MM.1S (cell line): Measurements from ENCODE around the gene ARHGEF19.

Experiments
- DNase-seq: peaks from one replicate; pipeline ENCODE4 v3.0.0-alpha.2; 2015
- H2AFZ ChIP-seq: fragments of 300-600 bp; sonication (generic); 2 replicates; pipeline ENCODE4 v1.6.0; 2016; ENCODE audit warnings: antibody characterized with exemption, low read length
- H3F3A ChIP-seq: fragments of 300-600 bp; sonication (generic); 2 replicates; pipeline ENCODE4 v1.6.1; 2016; ENCODE audit warnings: mild to moderate bottlenecking, antibody characterized with exemption, low read length, moderate library complexity, mixed read lengths; ENCODE audit not compliant: insufficient read depth
- H3K27ac ChIP-seq: fragments of 300-600 bp; sonication (generic); 2 replicates; pipeline ENCODE4 v1.5.1; 2016; ENCODE audit warnings: mild to moderate bottlenecking, low read length
- H3K27me3 ChIP-seq: fragments of 300-600 bp; sonication (generic); replicated peaks from 2 replicates; pipeline ENCODE4 v1.6.0; 2016; ENCODE audit warnings: low read length; ENCODE audit not compliant: insufficient read depth
- H3K36me3 ChIP-seq: fragments of 300-600 bp; sonication (generic); replicated peaks from 2 replicates; pipeline ENCODE4 v1.6.1; 2016; ENCODE audit warnings: mild to moderate bottlenecking, low read length, mixed read lengths; ENCODE audit not compliant: insufficient read depth
- H3K4me1 ChIP-seq: fragments of 300-600 bp; sonication (generic); 2 replicates; pipeline ENCODE4 v1.6.1; 2016; ENCODE audit warnings: low read length, mixed read lengths
- H3K4me2 ChIP-seq: fragments of 300-600 bp; sonication (generic); 2 replicates; pipeline ENCODE4 v1.6.0; 2016; ENCODE audit warnings: low read depth, low read length
- H3K4me3 ChIP-seq: fragments of 300-600 bp; sonication (generic); 2 replicates; pipeline ENCODE4 v1.5.1; 2016; ENCODE audit warnings: low read length, mixed read lengths
- H3K79me2 ChIP-seq: fragments of 300-600 bp; sonication (generic); 2 replicates; pipeline ENCODE4 v1.6.1; 2016; ENCODE audit warnings: mixed run types, low read length, mixed read lengths
- H3K9ac ChIP-seq: fragments of 300-600 bp; sonication (generic); 2 replicates; pipeline ENCODE4 v1.6.1; 2016; ENCODE audit warnings: low read length, mixed read lengths
- H3K9me2 ChIP-seq: fragments of 300-600 bp; sonication (generic); replicated peaks from 2 replicates; pipeline ENCODE4 v1.6.1; 2016; ENCODE audit warnings: mild to moderate bottlenecking, low read length, mixed read lengths; ENCODE audit not compliant: insufficient read depth
- H3K9me3 ChIP-seq: fragments of 300-600 bp; sonication (generic); replicated peaks from 2 replicates; pipeline ENCODE4 v1.6.1; 2016; ENCODE audit warnings: mild to moderate bottlenecking, low read length, mixed read lengths; ENCODE audit not compliant: insufficient read depth
- H4K20me1 ChIP-seq: fragments of 300-600 bp; sonication (generic); 2 replicates; pipeline ENCODE4 v1.6.1; 2016; ENCODE audit warnings: mild to moderate bottlenecking, low read length, moderate library complexity, mixed read lengths; ENCODE audit not compliant: insufficient read depth
- EZH2 ChIP-seq: fragments of 300-600 bp; sonication (generic); optimal IDR thresholded peaks from 2 replicates; pipeline ENCODE3; 2017; ENCODE audit warnings: low read depth, mild to moderate bottlenecking, antibody characterized with exemption, low read length, mixed read lengths
- EZH2phosphoT487 ChIP-seq: fragments of 300-600 bp; sonication (generic); IDR thresholded peaks from 2 replicates; pipeline ENCODE4 v1.6.1; 2018; ENCODE audit warnings: antibody characterized with exemption, low read length
- TF ChIP-seq, protein P1 (sequence below): fragments of 300-600 bp; sonication (generic); IDR thresholded peaks from 2 replicates; pipeline ENCODE4 v1.5.1; 2016; ENCODE audit warnings: antibody characterized with exemption, low read length, mixed read lengths

The ARHGEF19 gene

DNA sequence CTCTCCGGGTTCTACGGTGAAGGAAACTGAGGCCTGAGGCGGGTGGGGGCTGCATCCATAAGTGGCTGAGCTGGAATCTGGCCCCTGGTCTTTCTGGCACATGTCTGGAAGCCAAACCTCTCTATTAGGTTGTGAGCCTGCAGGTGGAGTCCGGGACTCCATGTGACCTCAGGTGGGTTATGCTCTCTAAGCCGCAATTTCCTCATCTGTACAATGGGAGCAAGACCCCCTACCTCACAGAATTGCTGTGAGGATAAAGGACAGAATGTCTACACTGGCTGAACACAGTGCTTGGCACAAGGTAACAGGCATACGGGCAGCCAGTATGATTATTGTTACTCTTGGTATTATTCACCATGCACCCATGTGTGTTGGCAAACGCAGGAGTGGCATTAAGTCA lies 63.3 kb downstream of the ARHGEF19 start:
- Histone ChIP-seq H2AFZ (no peak overlapping the region), H3K4me1 (no peaks in the 10 kb centered on the region), H3K27ac (no peak overlapping the region), H3K9ac (no peak overlapping the region), H3K9me3 (no peaks in the 10 kb centered on the region), H4K20me1 (no peaks in the 10 kb centered on the region), H3F3A (no peaks in the 10 kb centered on the region), H3K4me2 (no peak overlapping the region), H3K4me3 (no peak overlapping the region), H3K36me3 (no peaks in the 10 kb centered on the region), H3K9me2 (no peaks in the 10 kb centered on the region), H3K79me2 (no peaks in the 10 kb centered on the region), H3K27me3 (peaks cover 87% of the 10 kb centered on the region)
- TF ChIP-seq, protein P1, sequence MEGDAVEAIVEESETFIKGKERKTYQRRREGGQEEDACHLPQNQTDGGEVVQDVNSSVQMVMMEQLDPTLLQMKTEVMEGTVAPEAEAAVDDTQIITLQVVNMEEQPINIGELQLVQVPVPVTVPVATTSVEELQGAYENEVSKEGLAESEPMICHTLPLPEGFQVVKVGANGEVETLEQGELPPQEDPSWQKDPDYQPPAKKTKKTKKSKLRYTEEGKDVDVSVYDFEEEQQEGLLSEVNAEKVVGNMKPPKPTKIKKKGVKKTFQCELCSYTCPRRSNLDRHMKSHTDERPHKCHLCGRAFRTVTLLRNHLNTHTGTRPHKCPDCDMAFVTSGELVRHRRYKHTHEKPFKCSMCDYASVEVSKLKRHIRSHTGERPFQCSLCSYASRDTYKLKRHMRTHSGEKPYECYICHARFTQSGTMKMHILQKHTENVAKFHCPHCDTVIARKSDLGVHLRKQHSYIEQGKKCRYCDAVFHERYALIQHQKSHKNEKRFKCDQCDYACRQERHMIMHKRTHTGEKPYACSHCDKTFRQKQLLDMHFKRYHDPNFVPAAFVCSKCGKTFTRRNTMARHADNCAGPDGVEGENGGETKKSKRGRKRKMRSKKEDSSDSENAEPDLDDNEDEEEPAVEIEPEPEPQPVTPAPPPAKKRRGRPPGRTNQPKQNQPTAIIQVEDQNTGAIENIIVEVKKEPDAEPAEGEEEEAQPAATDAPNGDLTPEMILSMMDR: no peak
- TF ChIP-seq EZH2phosphoT487: no peak
- TF ChIP-seq EZH2: no peak
- no peak for DNase-seq

DNA sequence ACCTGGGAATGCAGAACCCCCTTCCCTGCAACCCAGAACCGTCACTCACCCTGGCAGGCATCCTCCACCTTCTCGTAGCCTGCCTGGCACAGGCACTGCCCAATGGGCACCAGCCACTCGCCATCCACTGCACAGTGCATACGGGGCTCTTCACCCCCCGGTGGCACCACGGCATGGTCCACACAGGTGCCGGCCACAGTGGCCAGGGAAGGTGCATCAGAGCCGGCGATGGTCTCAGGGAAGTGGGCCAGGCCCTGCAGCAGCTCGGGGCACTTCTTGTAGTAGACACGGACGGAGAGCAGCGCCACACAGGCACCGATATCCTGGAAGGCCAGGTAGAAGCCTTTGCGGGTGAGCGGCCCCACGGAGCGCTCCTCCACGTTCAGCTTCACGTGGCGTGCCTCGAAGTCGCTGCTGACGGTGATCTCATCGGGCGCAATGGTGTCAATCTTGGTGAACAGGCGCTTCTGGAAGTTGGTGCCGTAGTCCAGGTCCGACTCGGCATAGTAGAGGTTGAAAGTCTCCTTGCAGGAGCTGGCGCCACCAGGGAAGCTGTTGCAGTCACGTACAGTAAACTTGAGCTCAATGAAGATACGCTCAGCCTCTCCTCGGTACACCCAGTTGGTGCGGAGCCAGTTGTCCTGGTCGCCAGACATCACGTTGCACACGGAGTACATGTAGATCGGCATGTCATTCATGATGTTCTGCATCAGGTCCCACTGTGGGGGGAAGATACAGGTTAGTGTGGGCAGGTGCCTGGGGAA lies 63.9 kb downstream of the ARHGEF19 start:
- Histone ChIP-seq H3F3A (no peaks in the 10 kb centered on the region), H3K4me2 (no peak overlapping the region), H3K27ac (no peak overlapping the region), H3K4me1 (no peaks in the 10 kb centered on the region), H3K9ac (no peak overlapping the region), H3K36me3 (no peaks in the 10 kb centered on the region), H2AFZ (no peak overlapping the region), H3K9me3 (no peaks in the 10 kb centered on the region), H3K9me2 (no peaks in the 10 kb centered on the region), H3K4me3 (no peak overlapping the region), H3K27me3 (peaks cover 89% of the 10 kb centered on the region), H3K79me2 (no peaks in the 10 kb centered on the region), H4K20me1 (no peaks in the 10 kb centered on the region)
- DNase-seq: no peak
- TF ChIP-seq EZH2 (no peak), EZH2phosphoT487 (no peak)
- TF ChIP-seq, protein P1: no peak
